Progenitor cell of endocrine pancreas (in vitro differentiated cells): ENCODE results near the gene MTHFS. TPM values are rescaled to one million over a fixed set of nuclear protein-coding genes. Genes with fewer than 3 reads are reported as not detected.

Source experiments
- DNase-seq: peaks from one replicate; pipeline ENCODE4 v3.0.0; 2021; ENCODE audit warnings: low spot score; ENCODE audit not compliant: unreplicated experiment
- H3K27ac Mint-ChIP-seq: 2 replicates; pipeline ENCODE4 v1.8.0; 2021; ENCODE audit warnings: mild to moderate bottlenecking, moderate library complexity, mixed read lengths
- H3K27me3 Mint-ChIP-seq: 2 replicates; pipeline ENCODE4 v1.8.0; 2021; ENCODE audit warnings: mixed read lengths
- H3K36me3 Mint-ChIP-seq: 2 replicates; pipeline ENCODE4 v1.8.0; 2022; ENCODE audit warnings: mixed read lengths; ENCODE audit not compliant: insufficient read depth
- H3K4me1 Mint-ChIP-seq: 2 replicates; pipeline ENCODE4 v1.8.0; 2021; ENCODE audit warnings: low read depth, mixed read lengths
- H3K4me3 Mint-ChIP-seq: 2 replicates; pipeline ENCODE4 v1.8.0; 2021; ENCODE audit warnings: low read depth, mild to moderate bottlenecking, moderate library complexity, mixed read lengths
- H3K9me3 Mint-ChIP-seq: 2 replicates; pipeline ENCODE4 v1.8.0; 2021; ENCODE audit warnings: low read depth, mixed read lengths
- CTCF ChIP-seq: fragments of 200-600 bp; sonication (generic); IDR thresholded peaks from one replicate; pipeline ENCODE4 v1.5.0; 2021; ENCODE audit warnings: antibody characterized with exemption, mild to moderate bottlenecking; ENCODE audit not compliant: unreplicated experiment
- total RNA-seq: library from RNA; stranded (reverse); gene quantifications from 2 replicates; pipeline ENCODE4 v1.2.1, GENCODE V29; 2021

The MTHFS gene
- total RNA-seq, 1 donor from 2014 or later, result 33.6 TPM

GRCh38 chr15:79812541-79812940, 84.3 kb downstream of the MTHFS start:
- H3K9me3 Mint-ChIP-seq, result no peaks in the 10 kb centered on the region
- H3K4me3 Mint-ChIP-seq, result no peak overlapping the region
- H3K27me3 Mint-ChIP-seq, result no peaks in the 10 kb centered on the region
- no peak overlapping the region for H3K27ac Mint-ChIP-seq
- no peaks in the 10 kb centered on the region for H3K36me3 Mint-ChIP-seq
- no peak for DNase-seq
- no peak for TF ChIP-seq CTCF
- H3K4me1 Mint-ChIP-seq, result no peaks in the 10 kb centered on the region

GRCh38 chr15:79811406-79812405, 85.1 kb downstream of the MTHFS start:
- peaks cover 3% of the 10 kb centered on the region for H3K9me3 Mint-ChIP-seq
- no peak for DNase-seq
- no peak overlapping the region for H3K4me3 Mint-ChIP-seq
- H3K36me3 Mint-ChIP-seq, result no peaks in the 10 kb centered on the region
- no peaks in the 10 kb centered on the region for H3K4me1 Mint-ChIP-seq
- H3K27ac Mint-ChIP-seq, result no peak overlapping the region
- no peaks in the 10 kb centered on the region for H3K27me3 Mint-ChIP-seq
- TF ChIP-seq CTCF, result no peak

- Mint-ChIP-seq H3K4me1 (no peaks in the 10 kb centered on the region), H3K36me3 (peaks cover 3% of the 10 kb centered on the region), H3K9me3 (peaks cover 7% of the 10 kb centered on the region), H3K4me3 (no peak overlapping the region), H3K27ac (no peak overlapping the region), H3K27me3 (no peaks in the 10 kb centered on the region)
- TF ChIP-seq CTCF, result no peak
- no peak for DNase-seq
Measured at GRCh38 chr15:79804838-79805237, 92.0 kb downstream of the MTHFS start.

GRCh38 chr15:79798311-79798710, 98.5 kb downstream of the MTHFS start:
- Mint-ChIP-seq H3K27ac (no peak overlapping the region), H3K4me1 (peaks cover 3% of the 10 kb centered on the region), H3K4me3 (no peak overlapping the region), H3K9me3 (no peaks in the 10 kb centered on the region), H3K27me3 (no peaks in the 10 kb centered on the region), H3K36me3 (no peaks in the 10 kb centered on the region)
- no peak for TF ChIP-seq CTCF
- DNase-seq, result no peak

Other genes starting within 250 kb of the MTHFS start
- not detected in 2 replicates for gene BCL2A1, start 74.2 kb upstream of the MTHFS start, total RNA-seq
- gene ZFAND6, start 162.7 kb upstream of the MTHFS start, total RNA-seq, result 73.1 and 74.4 TPM in 2 replicates